ENCODE results near the gene NRM. TPM values are rescaled to one million over a fixed set of nuclear protein-coding genes. Genes with fewer than 3 reads are reported as not detected.

The NRM gene
- total and polyA plus RNA-seq, 2 of the 13 experiments (the other 11 are each of a cell fraction or from before 2014, with no cell fraction given), result 12.5 to 16.0 TPM

DNA sequence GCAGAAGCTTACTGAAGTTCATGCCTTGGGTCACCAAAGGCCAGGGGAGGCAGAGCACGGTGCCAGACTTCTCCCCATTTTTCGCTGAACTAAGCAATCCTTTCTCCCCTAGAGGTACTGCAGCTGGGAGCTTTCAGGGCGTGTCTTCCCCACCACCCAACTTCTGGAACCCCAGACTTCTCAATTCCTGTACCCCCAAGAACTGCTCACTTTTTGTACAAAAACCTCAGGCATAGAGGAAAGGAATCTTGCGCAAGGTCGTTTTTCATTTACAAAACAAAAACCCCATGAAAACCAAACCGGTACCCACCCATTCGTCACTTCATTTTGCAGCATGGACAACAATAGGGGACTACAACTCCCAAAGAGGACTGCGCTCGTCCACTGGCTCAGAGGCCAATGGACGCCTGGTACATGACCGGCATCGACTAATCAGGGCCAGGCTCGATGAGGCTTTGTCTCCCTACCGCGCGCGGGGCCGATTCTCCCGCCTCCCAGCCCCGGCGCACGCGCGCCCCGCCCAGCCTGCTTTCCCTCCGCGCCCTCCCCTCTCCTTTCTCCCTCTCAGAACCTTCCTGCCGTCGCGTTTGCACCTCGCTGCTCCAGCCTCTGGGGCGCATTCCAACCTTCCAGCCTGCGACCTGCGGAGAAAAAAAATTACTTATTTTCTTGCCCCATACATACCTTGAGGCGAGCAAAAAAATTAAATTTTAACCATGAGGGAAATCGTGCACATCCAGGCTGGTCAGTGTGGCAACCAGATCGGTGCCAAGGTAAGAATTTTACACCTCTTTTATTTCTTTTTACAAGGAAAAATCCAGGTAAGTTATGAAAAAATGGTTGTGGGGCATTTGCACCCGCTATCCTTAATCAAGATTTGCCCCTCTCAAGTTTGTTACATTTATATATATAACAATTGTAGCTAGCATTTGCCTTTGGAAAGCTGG lies 29.3 kb upstream of the NRM start, which contains the start of gene TUBB (continued):
- TF ChIP-seq, protein P1, sequence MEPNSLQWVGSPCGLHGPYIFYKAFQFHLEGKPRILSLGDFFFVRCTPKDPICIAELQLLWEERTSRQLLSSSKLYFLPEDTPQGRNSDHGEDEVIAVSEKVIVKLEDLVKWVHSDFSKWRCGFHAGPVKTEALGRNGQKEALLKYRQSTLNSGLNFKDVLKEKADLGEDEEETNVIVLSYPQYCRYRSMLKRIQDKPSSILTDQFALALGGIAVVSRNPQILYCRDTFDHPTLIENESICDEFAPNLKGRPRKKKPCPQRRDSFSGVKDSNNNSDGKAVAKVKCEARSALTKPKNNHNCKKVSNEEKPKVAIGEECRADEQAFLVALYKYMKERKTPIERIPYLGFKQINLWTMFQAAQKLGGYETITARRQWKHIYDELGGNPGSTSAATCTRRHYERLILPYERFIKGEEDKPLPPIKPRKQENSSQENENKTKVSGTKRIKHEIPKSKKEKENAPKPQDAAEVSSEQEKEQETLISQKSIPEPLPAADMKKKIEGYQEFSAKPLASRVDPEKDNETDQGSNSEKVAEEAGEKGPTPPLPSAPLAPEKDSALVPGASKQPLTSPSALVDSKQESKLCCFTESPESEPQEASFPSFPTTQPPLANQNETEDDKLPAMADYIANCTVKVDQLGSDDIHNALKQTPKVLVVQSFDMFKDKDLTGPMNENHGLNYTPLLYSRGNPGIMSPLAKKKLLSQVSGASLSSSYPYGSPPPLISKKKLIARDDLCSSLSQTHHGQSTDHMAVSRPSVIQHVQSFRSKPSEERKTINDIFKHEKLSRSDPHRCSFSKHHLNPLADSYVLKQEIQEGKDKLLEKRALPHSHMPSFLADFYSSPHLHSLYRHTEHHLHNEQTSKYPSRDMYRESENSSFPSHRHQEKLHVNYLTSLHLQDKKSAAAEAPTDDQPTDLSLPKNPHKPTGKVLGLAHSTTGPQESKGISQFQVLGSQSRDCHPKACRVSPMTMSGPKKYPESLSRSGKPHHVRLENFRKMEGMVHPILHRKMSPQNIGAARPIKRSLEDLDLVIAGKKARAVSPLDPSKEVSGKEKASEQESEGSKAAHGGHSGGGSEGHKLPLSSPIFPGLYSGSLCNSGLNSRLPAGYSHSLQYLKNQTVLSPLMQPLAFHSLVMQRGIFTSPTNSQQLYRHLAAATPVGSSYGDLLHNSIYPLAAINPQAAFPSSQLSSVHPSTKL (CRISPR knock-in tag; IDR thresholded peaks at IDR 0.05), result no peak; the same call in 1 of the 2 replicates
- peak; percentile 51 for TF ChIP-seq JARID2 (CRISPR knock-in tag; IDR thresholded peaks at IDR 0.05; ENCODE audit: insufficient replicate concordance)
- TF ChIP-seq ZBTB2 (CRISPR knock-in tag; IDR thresholded peaks at IDR 0.05; ENCODE audit: low read depth), result no peak
- TF ChIP-seq TBP (CRISPR knock-in tag; IDR thresholded peaks at IDR 0.05), result no peak
- TF ChIP-seq ZNF768 (CRISPR knock-in tag; IDR thresholded peaks at IDR 0.05), result no peak; the same call in 1 of the 2 replicates
- TF ChIP-seq ZNF574 (CRISPR knock-in tag; IDR thresholded peaks at IDR 0.05), result peak; percentile 98
- TF ChIP-seq, protein P2, sequence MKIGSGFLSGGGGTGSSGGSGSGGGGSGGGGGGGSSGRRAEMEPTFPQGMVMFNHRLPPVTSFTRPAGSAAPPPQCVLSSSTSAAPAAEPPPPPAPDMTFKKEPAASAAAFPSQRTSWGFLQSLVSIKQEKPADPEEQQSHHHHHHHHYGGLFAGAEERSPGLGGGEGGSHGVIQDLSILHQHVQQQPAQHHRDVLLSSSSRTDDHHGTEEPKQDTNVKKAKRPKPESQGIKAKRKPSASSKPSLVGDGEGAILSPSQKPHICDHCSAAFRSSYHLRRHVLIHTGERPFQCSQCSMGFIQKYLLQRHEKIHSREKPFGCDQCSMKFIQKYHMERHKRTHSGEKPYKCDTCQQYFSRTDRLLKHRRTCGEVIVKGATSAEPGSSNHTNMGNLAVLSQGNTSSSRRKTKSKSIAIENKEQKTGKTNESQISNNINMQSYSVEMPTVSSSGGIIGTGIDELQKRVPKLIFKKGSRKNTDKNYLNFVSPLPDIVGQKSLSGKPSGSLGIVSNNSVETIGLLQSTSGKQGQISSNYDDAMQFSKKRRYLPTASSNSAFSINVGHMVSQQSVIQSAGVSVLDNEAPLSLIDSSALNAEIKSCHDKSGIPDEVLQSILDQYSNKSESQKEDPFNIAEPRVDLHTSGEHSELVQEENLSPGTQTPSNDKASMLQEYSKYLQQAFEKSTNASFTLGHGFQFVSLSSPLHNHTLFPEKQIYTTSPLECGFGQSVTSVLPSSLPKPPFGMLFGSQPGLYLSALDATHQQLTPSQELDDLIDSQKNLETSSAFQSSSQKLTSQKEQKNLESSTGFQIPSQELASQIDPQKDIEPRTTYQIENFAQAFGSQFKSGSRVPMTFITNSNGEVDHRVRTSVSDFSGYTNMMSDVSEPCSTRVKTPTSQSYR (CRISPR knock-in tag; IDR thresholded peaks at IDR 0.05; ENCODE audit: borderline replicate concordance), result peak; percentile 66
- TF ChIP-seq TIGD3 (CRISPR knock-in tag; IDR thresholded peaks at IDR 0.05; ENCODE audit: borderline replicate concordance), result no peak
- TF ChIP-seq ADNP (CRISPR knock-in tag; IDR thresholded peaks at IDR 0.05), result no peak
- TF ChIP-seq, protein P3, sequence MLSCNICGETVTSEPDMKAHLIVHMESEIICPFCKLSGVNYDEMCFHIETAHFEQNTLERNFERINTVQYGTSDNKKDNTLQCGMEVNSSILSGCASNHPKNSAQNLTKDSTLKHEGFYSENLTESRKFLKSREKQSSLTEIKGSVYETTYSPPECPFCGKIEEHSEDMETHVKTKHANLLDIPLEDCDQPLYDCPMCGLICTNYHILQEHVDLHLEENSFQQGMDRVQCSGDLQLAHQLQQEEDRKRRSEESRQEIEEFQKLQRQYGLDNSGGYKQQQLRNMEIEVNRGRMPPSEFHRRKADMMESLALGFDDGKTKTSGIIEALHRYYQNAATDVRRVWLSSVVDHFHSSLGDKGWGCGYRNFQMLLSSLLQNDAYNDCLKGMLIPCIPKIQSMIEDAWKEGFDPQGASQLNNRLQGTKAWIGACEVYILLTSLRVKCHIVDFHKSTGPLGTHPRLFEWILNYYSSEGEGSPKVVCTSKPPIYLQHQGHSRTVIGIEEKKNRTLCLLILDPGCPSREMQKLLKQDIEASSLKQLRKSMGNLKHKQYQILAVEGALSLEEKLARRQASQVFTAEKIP (CRISPR knock-in tag; IDR thresholded peaks at IDR 0.05; ENCODE audit: borderline replicate concordance), result no peak
- TF ChIP-seq ZNF326 (CRISPR knock-in tag; IDR thresholded peaks at IDR 0.05; ENCODE audit: borderline replicate concordance), result no peak
- no peak for TF ChIP-seq ELF3 (CRISPR knock-in tag; IDR thresholded peaks at IDR 0.05)
- no peak for TF ChIP-seq NBN (conservative IDR thresholded peaks at IDR 0.05)

Data from HepG2 (cell line).